ENCODE results near the gene TEKT2.

TEKT2 gene, protein sequence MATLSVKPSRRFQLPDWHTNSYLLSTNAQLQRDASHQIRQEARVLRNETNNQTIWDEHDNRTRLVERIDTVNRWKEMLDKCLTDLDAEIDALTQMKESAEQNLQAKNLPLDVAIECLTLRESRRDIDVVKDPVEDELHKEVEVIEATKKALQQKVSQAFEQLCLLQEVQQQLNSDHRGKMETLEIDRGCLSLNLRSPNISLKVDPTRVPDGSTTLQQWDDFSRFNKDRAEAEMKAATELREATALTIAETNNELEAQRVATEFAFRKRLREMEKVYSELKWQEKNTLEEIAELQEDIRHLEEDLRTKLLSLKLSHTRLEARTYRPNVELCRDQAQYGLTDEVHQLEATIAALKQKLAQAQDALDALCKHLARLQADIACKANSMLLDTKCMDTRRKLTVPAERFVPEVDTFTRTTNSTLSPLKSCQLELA

DNA sequence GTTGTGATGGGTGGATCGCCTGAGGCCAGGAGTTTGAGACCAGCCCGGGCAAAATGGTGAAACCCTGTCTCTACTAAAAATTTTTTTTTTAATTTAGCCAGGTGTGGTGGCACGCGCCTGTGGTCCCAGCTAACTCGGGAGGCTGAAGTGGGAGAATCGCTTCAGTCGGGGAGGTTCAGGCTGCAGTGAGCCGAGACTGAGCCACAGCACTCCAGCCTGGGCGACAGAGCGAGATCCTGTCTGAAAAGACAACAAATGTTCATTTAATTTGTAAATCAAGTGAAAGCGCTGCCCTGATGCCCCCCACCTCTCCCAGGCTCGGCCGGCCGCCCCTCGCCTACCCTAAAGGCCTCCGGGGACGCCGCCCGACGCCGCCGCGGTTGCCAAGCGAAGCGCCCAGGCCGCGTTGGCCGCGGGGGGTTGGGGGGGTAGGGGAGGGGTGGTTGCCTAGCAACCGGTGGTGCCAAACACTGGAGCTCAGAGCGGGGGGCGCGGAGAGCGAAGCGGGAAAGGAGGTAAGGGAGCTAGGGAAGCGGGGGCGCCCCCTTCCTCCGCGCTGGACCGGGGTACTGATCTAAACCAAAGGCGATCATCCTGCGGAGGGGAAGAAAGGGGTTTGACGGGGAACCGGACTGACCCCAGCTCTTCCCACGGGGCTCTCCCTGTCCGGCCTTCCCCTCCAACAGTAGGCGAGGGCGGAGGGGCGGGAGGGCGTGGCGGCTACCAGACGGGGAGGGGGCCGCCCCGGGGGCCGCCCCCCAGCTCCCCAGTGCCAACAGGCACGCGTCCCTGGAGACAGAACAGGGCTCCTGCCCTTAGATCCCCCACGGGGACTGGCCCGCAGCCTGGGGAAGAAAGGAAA, at the start of gene TEKT2:
Gene TEKT2 (plus strand): TSS at position 460 of the 862 bp plus-strand sequence. CDS start 828 bp downstream, outside the sequence.
- TF ChIP-seq, protein P1, sequence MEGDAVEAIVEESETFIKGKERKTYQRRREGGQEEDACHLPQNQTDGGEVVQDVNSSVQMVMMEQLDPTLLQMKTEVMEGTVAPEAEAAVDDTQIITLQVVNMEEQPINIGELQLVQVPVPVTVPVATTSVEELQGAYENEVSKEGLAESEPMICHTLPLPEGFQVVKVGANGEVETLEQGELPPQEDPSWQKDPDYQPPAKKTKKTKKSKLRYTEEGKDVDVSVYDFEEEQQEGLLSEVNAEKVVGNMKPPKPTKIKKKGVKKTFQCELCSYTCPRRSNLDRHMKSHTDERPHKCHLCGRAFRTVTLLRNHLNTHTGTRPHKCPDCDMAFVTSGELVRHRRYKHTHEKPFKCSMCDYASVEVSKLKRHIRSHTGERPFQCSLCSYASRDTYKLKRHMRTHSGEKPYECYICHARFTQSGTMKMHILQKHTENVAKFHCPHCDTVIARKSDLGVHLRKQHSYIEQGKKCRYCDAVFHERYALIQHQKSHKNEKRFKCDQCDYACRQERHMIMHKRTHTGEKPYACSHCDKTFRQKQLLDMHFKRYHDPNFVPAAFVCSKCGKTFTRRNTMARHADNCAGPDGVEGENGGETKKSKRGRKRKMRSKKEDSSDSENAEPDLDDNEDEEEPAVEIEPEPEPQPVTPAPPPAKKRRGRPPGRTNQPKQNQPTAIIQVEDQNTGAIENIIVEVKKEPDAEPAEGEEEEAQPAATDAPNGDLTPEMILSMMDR (IDR thresholded peaks at IDR 0.05; ENCODE audit: low read depth, low read length), result no peak; the same call in 1 of the 2 replicates
- DNase-seq (ENCODE audit: extremely low read depth, low read depth), result no peak

DNA sequence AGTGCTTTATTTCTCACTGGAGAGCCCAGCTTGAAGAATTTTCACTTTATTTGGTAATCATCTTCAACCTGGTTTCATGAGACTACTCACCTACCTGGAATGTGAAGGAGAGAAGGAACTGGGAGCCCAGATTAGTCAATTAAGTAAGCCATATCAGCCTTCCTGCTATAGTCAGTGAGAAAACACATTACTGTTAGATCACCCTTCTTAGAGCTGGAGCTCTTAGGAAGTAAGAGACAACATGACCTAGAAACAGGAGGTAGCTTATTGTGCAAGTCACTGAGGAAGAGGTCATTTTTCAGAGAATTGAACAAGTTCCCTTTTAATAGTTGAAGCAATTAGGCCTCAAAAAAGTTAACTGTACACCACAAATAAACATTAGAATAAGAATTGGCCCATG, 49.2 kb upstream of the TEKT2 start:
- DNase-seq (ENCODE audit: extremely low read depth, low read depth), result no peak
- TF ChIP-seq, protein P1 (IDR thresholded peaks at IDR 0.05; ENCODE audit: low read depth, low read length), result no peak

DNA sequence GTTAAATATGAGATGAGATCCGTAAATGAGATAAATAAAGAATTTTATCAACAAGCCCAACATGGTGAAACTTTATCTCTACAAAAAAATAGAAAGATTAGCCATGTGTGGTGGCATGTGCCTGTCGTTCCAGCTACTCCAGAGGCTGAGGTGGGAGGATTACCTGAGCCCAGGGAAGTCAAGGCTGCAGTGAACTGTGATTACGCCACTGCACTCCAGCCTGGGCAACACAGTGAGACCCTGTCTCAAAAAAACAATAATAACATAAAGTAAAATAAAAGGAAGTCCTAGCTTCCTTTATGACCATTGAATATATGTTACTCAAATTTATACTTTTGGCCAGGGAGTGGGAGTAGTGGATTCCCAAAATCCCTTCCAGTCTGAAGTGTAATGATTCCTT, 48.7 kb upstream of the TEKT2 start:
- TF ChIP-seq, protein P1 (IDR thresholded peaks at IDR 0.05; ENCODE audit: low read depth, low read length), result no peak
- no peak for DNase-seq (ENCODE audit: extremely low read depth, low read depth)

DNA sequence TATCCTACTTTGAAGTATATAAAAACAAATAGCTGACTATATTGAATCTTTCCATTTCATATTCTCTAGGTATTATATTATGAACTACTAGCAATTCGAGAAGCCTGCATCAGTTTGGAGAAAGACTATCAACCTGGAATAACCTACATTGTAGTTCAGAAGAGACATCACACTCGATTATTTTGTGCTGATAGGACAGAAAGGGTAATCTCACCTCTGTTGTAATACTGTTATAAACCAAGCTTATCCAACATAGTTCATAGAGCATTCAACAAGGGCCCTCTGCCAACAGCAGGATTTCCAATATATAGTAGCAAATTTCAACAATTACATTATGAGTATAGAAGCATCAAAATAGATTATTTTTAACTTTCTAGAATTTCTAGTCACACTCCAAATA, 43.7 kb upstream of the TEKT2 start:
- DNase-seq (ENCODE audit: extremely low read depth, low read depth), result no peak
- TF ChIP-seq, protein P1 (IDR thresholded peaks at IDR 0.05; ENCODE audit: low read depth, low read length), result no peak

DNA sequence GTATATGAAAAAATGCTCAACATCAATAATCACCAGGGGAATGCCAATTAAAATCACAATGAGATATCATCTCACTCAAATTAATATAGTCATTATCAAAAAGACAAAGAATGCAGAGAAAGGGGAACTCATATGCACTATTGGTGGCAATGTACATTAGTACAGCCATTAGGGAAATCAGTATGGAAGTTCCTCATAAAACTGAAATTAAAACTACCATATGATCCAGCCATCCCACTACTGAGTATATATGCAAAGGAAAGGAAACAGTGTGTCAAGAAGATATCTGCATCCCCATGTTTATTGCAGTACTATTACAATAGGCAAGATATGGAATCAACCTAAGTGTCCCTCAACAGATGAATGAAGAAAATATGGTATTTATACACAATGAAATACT, 32.1 kb upstream of the TEKT2 start:
- DNase-seq (ENCODE audit: extremely low read depth, low read depth), result no peak
- TF ChIP-seq, protein P1 (IDR thresholded peaks at IDR 0.05; ENCODE audit: low read depth, low read length), result no peak

DNA sequence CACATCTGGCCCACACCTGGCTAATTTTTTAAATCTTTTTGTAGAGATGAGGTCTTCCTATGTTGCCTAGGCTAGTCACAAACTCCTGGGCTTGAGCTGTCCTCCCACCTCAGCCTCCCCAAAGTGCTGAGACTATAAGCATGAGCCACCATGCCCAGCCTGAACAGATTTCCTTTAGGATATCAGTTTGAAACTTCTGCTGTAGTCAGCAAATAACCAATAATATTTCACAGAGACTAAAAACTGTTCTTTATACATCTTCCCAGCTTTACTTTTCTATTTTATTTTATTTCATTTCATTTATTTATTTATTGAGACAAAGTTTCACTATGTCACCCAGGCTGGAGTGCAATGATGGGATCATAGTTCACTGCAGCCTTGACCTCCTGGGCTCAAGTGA, 29.9 kb upstream of the TEKT2 start:
- TF ChIP-seq, protein P1 (IDR thresholded peaks at IDR 0.05; ENCODE audit: low read depth, low read length), result no peak
- DNase-seq (ENCODE audit: extremely low read depth, low read depth), result no peak

DNA sequence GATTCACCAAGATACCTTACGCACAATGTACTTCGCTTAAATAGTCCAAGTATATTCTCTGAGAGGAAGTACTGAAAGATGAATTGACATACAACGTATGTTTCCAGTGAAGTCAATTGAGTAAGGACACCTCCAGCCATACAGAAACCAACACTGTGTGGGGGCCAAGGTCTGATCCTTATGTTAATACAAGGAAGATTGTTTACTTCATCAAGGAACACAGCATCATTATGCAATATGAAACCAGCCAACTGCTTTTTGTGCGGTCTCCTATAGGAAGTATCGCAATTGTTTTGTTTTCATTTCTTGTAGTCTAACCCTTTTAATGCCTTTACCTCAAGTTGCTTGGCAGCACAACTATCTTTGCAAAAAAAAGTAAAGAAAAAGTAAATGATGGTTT, 28.2 kb upstream of the TEKT2 start:
- TF ChIP-seq, protein P1 (IDR thresholded peaks at IDR 0.05; ENCODE audit: low read depth, low read length), result no peak
- DNase-seq (ENCODE audit: extremely low read depth, low read depth), result no peak

Data from AG09319 (cell line).